Activated CD8-positive, alpha-beta memory T cell treated with anti-CD3 and anti-CD28 coated beads for 1 hour (primary cell): ENCODE results near the gene C6orf89.
"Not testable (repeated sequence)": the region's sequence is repeated elsewhere in the genome, so short reads cannot be mapped to it uniquely, and the experiment has no call there.

Experiments
- DNase-seq, 2 donors: peaks; one replicate each; pipeline ENCODE4 v3.0.0-alpha.2; 2020; ENCODE audit warnings: low read depth in 1 of 2; ENCODE audit errors: extremely low read depth in 1 of 2

The C6orf89 gene

DNA sequence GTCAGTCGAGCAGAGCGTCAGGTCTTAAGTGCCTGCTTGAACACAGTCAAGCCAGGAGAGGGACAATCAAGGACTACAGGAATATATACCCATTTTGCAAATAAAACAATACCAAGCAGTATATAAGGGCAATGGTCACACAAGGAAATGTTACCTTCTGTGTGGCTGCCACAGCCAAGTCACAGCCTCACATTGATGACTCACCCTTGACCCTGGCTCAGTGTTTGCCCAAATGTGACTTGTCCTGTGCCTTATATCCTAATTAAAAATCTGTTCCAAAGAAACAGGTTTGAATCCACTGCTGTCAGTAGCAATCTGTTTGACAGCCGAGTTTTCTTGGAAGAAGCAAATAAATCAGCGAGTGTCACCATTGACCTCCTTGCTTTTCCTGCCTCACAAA, 34.3 kb downstream of the C6orf89 start:
- no peak for DNase-seq

DNA sequence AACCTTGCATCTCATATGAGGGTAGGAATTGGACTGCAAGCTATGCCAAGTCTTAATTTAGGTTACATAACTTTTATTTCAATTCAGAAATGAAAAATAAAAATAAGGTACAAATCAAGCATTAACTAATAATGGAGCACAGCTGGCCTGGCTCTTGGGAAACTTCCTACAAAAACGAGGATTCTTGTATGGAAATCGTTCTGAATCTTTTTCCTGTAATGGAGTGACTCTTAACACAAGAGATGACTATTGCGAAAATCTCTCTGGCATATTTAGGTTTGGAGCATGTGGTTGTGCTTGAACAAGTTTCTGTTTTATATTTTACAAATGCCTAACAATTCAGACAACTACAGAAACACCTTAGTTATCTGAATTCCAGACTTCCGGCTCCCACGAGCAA, 34.8 kb downstream of the C6orf89 start:
- DNase-seq = no peak

DNA sequence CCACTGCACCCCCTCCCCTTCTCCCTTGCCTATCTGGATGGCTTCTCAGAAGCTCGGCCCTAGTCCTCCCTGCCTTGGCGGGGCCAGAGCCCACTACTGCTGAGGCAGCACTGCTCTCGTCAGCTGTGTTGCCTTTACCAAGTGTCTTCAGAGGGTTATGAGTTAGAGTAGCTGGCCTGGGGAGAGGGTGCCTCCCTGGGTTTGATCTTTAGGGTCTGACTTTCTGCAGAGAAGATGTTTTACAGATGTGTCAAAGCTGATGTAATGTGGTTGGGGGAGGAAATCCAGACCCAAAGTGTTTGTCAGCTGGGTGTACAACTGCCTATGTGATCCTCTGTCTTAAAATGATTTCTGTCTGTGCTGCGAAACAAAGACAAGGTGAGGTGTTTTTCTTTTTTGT, 38.4 kb downstream of the C6orf89 start:
- no peak for DNase-seq

DNA sequence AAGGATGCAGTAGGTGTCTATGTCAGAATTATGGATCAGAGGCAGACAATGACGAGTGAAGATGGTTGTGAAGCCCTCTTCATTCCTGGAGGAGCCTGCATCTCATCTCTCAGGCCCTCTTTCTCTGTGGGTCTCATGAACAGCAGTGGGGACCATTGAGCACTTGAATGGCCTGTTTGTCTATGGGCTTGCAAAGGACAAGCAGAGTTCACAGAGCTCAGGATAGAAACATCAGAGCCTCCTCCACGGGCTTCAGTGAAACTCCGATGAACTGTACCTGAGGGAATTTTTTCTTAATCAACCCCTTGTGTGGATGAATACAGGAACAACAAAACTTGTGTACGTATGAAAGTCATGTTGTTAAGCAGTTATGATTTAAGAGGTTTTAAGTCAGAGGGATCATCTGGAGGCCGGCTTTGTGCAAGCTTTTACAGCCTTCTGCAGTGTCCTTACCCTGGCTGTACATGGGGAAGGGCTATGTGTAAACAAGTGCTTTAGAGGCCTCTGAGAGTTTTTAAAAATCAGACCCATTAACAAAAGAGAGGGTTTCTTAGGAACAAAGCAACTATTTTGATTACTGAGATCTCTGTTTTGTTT, 39.1 kb downstream of the C6orf89 start:
- no peak for DNase-seq

DNA sequence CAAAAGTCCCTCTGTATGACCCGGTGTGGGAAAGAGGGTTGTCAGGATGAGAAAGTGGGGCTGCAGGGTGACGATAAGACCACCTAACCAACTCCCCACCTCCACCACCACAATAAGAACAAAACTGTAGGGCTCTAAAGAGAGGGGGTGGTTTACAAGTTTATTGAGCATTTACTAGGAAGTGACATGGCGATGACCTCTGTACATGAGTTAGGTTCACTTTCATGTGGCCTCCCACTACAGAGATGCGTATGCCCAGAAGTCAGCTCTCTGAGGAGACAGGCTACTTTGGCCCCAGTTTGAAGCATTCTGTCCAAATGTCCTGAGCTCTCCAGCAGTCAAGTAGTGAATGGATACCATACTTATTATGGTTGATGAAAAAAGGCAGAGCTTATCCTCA, 40.1 kb downstream of the C6orf89 start:
- no peak for DNase-seq

DNA sequence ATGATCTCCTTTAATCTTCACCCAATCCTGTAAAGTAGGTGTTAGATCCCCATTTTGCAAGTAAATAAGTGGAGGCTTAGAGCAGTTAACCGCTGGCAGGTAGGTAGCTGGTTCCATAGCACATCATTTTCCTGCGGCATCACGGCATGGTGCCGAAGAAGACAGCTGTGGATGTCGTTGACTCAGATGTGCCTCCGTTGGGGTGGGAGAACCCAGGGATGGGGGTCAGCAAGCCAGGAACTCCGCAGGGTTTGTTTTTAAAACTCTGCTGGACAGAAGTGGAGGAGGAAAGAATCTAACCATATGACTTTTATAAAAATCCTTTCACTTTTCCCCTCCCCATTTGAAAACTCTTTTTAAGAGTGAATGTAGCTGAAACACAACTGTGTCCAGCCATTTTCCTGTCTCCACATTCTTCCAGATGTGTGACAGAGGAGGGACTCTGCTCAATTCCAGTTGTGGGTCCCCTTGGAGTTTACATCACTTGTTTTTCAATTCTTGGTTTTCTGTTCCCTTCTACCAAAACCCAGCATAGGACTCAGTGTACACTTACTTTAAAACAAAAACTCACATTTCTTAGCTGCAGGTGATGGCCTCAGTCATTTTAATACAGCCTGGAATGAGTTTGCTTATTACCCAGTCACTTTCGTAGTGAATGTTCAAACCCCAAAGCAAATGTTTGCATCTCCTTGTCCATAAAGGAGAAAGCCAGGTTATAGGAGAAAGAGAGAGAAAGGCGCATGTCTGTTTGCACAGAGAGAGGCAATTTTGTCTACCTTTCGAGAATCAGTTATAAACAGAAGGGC, 41.2 kb downstream of the C6orf89 start:
- DNase-seq = no peak

DNA sequence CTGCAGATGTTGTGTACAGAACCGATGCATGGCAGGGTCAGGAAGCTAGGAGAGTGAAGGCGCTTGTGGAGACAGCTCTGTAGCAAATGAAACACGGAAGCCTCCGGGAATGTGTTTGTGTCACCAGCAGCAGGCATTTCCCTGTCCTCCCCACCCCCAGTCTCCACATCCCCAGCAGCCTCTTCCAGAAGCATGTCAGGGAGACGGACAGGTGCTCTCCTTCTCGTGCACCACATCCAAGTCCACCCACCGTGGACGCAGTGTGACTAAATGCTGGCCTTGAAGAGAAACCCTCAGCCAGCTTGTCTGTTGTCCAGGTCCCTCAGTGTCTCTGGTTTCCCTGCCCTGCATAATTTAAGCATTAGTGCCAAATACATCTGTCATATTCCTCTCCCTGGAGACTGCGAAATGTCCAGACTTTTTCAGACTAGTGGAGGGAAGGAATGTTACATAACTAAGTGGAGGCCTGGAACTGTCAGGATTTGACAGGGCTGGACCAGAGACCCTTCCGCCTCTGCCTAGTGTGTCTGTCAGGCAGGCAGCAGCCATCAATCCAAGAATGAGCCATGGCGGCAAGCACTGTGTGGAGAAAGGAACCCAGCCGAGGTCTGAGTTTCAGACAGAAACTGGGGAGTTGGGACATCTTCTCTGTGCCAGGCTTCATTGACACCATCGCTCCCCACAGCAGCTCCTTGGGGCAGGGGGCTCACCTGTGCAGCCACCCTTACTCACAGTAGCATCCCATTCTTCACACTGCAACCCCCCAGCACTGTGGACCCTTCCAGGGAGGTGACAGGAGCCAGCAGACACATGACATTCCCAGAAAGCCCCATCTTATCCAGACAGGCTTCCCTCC, 42.2 kb downstream of the C6orf89 start:
- DNase-seq = no peak

DNA sequence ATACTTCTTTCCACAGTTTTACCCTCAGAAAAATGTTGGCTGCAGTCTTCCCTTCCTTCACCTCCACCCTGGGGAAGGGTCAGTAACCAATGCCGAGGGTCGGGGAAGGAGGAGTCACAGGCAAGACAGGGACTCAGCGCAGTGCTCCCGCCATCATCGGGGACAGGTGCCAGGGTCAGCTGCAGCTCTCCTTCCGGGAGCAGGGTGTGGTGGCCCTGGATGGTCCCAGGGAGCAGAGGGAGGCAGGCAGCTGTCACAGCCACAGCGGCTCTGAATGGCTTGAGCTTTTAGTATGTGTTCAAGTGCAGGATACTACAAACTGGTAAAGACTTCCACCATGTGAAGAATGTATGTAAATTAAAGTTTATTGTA, 42.8 kb downstream of the C6orf89 start:
- no peak for DNase-seq

DNA sequence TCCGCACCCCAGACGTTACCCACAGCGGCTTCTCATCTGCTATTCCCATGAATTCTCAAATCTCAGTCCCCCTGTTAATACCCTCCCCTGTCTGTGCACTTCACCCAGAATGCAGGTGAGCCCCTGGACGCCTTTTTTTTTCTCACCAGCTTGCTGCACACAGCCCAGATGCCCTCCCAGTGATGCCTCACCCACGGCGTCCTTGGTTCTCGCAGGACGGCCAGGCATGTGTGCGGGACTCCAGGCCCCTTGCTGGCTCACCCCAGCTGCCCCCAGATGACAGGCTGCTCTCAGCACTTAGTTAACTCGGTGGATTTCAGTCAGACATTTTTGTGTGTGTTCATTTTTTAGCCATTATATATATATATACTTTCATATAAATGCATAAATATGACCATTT, 43.4 kb downstream of the C6orf89 start:
- no peak for DNase-seq

DNA sequence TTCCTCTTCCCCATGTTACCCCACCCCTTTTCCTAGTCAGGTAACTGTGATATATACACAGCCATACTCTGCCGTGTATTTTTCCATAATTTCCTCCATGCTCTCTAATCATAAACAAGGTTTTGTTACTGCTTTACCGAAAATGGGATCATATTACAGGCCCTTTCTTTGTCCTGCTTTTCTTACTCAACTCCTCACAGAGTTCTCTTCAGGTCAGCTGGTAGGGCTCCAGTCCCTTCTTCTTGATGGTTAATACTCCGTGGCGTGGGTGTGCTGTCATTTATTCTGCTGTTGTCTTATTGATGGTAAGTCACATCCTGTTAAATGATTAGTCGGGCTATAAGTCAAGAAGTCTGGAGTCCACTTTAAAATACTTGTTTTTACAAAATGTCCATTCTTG, 43.9 kb downstream of the C6orf89 start:
- DNase-seq = no peak

DNA sequence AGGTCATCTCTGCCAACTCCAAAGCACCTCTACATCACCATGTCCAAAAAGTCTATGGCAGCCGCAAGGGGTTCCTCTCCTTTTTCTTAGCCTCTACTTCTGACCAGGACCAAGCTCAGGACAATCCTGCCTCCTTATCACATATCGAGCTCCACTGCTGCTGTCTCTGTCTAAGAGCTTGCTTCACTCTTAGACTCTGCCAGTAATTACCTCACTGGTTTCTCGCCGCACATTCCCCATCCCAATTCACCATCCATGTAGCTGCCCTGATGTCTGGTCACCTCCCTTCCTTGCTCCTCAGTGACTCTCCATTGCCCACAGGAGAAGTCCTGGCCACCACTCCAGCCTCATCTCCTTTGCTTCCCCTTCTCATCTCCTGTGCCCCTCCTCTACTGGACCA, 44.7 kb downstream of the C6orf89 start:
- no peak for DNase-seq

DNA sequence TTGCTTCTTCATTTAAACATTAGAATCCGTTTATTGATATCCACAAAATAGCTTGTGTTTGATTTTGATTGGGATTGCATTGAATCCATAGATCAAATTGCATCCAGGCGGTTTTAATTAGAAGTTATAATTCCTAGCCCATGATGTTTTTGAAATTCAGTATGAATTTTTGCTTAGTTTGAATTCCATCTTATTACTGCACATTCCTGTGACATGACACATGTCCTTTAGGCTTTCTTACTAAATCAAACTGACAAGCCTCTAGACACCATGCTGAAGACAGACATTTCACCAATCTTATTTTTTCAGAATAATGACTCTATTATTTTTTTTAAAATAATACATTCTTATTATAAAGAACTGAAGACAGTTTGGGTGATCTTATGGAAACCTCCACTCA, 47.4 kb downstream of the C6orf89 start:
- DNase-seq = no peak

DNA sequence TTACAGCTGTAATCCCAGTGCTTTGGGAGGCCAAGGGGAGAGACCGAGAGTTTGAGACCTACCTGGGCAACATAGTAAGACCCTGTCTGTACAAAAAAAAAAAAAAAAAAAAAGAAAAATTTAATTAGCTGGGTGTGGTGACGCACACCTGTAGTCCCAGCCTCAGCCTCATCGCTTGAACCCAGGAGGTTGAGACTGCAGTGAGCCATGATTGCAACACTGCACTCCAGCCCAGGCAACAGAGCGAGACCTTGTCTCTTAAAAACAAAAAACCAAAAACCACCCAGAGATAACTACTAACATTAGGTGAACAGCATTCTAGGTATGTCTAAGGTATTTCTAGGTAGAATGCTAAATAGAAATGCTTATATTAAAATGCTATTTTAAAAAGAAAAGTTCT, 47.8 kb downstream of the C6orf89 start:
- DNase-seq = no peak

DNA sequence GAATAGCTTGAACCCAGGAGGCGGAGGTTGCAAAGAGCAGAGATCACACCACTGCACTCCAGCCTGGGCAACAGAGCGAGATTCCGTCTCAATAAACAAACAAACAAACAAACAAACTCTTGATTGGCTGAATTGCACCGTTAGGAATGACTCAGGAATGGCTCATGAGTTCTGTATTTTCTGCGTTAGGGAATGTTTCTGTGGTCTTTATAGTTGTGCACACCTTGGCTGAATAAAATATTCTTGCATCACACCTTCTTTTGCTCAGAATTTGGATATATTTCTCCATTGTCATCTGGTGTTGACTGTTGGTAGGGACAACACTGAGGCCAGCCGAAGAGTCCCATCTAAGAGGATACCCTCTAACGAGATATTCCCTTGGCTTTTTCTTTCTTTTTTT, 49.1 kb downstream of the C6orf89 start:
- DNase-seq = no peak

DNA sequence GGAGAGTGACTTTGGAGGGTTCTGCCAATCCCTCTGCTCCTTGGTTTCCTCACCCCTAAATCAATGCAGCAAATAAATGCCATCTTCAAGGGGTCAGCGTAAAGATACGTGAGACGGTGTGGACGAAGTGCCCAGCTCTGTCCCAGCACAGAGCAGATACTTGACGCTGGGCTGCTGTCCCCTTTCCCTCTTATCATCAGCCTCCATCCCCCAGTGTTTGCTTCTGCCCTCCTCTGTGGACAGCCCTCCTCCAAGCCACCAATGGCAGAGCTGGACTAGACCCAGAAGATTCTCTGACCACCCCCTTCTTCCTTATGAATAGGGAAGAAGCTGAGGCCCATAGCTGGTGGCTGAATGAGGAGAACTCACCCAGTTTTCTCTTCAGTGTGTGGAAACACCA, 51.1 kb downstream of the C6orf89 start:
- DNase-seq = no peak

DNA sequence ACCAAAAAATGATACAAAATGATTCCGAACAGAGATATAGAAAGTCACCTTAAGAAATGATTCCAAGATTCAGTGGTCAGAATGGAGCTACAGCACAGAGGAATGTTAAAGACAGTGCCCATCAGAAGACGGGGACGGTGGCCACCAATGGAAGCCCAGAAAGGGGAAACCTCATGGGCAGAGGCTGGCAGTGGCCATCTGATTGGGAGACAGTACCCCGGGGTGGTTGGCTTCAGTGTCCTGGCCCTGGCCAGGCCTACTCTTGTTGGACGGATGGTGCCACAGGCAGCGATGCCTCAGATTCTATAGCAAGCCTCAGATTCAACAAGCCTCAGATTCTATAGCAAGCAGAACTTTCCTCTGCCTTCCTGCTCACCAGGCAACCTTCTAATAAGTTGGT, 52.1 kb downstream of the C6orf89 start:
- DNase-seq = no peak

DNA sequence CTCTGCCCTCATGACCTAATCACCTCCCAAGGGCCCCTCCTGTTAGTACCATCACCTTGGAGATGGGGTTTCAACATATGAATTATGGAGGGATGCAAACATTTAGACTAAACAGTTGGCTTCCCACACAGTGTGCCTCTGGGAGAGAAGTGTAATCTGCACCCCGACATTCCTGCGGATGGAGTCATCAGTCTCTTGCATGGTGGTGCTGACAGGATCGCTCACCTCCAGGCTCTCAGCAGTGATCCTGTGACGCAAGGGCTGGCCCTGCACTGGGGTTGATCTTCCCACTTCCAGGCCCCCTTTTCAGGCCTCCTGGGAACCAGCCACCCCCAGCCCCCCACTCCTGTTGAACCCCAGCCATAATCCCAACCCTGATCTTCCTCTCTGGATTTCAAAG, 52.8 kb downstream of the C6orf89 start:
- no peak for DNase-seq

DNA sequence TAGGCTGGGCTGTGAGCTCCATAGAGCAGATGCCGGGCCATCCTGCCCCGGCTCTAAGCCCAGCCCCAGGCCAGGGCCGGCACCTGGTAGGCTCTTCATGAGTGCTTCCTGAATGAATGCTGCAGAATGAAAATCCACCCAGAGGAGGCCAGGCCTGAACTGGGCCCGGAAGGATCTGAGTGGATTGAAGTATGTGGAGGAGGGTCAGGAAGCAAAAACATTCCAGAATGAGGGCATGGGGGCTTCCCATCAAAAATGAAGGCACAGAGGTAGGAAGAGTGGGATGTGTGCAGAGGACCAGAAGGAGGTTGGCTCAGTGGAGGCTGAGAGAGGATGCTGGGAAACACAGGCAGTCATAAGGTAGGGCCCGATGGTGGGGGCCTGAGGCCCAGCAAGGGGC, 53.3 kb downstream of the C6orf89 start:
- DNase-seq = not testable (repeated sequence)

DNA sequence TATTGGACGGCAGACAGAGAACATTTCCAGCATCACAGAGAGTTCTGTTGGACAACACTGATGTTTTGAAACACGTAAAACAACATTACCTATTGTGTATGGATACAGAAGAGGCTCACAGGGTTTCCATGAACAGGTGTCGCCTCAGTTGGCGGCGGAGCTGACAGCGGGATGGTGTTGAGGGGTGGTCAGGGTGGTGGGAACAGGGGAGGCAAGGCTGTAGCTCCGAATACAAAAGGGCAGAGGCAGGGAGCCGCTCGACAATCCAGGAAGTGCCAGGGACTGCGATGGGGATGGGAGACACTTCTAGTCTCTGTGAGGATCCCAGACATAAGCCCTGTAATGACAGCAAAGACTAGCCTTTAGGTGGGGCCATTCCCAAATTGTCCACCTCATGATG, 54.3 kb downstream of the C6orf89 start:
- no peak for DNase-seq

DNA sequence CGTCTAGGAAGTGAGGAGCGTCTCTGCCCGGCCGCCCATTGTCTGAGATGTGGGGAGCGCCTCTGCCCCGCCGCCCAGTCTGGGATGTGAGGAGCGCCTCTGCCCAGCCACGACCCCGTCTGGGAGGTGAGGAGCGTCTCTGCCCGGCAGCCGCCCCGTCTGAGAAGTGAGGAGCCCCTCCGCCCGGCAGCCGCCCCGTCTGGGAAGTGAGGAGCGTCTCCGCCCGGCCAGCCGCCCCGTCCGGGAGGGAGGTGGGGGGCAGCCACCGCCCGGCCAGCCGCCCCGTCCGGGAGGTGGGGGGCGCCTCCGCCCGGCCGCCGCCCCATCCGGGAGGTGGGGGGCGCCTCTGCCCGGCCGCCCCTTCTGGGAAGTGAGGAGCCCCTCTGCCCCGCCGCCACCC, 55.8 kb downstream of the C6orf89 start:
- DNase-seq = not testable (repeated sequence)

DNA sequence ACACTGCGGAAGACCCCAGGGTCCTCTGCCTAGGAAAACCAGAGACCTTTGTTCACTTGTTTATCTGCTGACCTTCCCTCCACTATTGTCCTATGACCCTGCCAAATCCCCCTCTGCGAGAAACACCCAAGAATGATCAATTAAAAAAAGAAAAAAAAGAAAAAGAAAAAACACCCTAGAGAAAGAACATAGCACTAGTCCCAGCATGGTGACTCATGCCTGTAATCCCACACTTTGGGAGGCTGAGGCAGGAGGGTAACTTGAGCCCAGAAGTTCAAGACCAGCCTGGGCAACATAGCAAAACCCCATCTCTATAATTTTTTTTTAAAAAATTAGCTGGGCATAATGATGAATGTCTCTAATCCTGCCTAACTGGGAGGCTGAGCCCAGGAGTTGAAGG, 56.6 kb downstream of the C6orf89 start:
- not testable (repeated sequence) for DNase-seq

DNA sequence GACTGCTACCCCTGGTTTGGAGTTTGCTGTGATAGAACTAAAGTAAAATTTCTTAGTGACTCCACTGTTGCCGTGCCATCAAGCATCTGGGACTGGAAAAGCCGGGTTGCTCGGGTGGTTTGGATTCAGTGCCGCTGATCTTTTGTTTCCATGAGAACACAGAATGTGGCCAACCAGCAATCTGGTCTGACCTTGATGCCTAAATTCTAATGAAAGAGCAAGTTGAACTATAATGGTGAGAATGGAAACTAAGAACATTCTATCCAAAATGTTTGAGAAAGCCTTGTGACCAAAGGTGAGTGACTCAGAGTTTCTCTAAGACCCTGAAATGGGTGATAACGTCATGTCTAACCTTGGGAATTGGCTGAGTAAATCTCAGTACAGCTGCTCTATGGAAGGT, 58.9 kb downstream of the C6orf89 start:
- DNase-seq = no peak
